ENCODE data around the gene MBD1.
"Not testable (repeated sequence)": the region's sequence is repeated elsewhere in the genome, so short reads cannot be mapped to it uniquely, and the experiment has no call there.

Gene MBD1

GRCh38 chr18:50273203-50274043 lies 7.9 kb downstream of the MBD1 start:
- no peak for DNase-seq (ENCODE audit: low spot score)

DNA sequence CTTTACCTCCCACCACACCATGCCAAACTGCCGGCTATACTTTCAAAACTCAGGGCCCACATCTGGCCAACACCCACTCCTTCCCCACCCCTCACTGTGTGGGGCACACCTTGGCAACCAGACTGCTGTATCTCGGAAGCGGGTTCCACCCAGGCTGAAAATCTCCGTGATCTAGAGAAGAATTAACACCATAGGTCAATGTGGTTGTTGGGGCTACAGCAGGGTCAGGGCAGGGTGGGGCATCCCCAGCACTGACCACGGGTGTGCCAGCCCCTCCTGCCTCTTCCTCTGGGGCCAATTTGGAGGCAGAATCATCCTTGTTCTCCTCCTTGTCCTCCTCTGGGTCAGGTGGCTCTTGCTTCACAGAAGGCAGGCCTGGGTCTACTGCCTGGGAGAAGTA lies 8.8 kb downstream of the MBD1 start:
- DNase-seq (ENCODE audit: low spot score), result no peak

DNA sequence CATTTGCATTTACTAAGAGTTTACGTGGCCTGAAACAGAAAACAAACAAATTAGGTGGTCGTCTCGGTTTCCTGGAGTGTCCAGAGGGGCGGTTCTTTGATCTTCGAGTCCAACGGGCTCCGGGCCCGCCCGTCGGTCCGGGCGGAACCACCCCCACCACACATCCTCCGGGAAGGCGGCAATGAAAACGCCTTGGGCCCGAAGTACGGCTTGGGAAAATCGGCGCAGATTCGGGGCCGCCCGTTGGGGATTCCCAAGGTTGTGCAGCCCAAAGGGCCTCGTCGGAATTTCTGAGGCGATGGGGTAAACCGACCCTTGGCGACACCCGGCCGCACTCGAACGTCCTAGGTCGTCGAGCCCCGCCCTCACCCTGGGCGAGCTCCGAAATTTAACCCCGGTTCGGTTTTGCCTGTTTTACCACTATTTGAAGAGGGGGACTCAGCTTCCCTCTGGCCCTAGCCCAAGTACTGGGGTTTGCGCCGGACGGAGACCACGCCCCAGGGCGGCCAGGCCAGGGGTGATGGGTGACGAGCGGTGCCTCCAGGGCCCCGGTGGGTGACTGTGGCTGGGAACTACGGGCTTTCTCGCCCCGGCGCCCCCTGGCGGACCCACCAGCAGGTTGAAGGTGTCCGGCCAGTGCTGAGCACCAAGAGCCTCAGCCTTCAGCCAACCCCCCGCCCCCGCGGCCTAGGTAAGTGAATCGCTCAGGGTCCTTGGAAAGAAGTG lies 13.1 kb downstream of the MBD1 start:
- DNase-seq (ENCODE audit: low spot score), result no peak

DNA sequence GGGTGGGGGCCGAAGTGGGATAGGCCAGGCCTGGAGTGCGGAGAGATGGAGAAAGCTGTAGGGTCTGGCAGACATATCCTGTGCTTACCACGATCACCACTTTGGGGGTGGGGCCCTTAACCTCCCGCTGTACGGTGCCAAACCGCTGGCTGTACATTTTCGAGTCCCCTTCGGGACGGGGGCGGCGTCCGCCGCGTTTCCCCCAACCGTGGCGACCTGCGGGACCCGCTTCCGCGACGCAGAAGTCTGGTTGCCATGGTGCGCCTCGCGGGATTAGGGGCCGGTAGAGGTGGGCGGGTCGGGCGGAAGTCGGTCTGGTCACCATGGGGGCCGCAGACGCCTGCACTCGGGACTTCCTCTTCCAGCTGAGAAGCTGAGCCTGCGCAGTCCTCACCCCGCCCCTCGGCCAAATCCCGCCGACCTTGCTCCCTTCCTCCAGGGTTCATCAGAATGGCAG lies 15.0 kb downstream of the MBD1 start, which contains the start of gene CFAP53:
TSS of gene CFAP53 (minus strand) at position 248 of the 457 bp plus-strand sequence. CDS start at position 157, 91 bp downstream.
- peak; percentile 85 for DNase-seq (ENCODE audit: low spot score)

- DNase-seq (ENCODE audit: low spot score), result no peak
These were observed 18.3 kb downstream of the MBD1 start for GRCh38 chr18:50262977-50263376.

- DNase-seq (ENCODE audit: low spot score), result no peak
These were observed 30.4 kb downstream of the MBD1 start for GRCh38 chr18:50250935-50251334.

GRCh38 chr18:50249576-50249975 lies 31.7 kb downstream of the MBD1 start:
- no peak for DNase-seq (ENCODE audit: low spot score)

DNA sequence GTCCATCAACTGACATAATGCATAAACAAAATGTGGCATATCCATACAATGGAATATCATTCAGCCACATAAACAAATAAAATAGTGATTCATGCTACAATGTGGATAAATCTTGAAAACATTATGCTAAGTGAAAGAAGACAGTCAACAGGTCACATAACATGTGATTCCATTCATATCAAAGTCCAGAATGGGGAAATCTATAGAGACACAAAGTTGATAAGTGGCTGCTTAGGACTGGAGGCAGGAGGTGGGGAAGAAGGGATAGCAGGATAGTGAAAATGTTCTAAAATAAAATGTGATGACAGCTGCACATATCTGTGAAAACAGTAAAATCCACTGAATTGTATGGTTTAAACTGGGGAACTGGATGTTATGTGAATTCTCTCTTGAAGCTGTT lies 33.8 kb downstream of the MBD1 start:
- DNase-seq (ENCODE audit: low spot score), result no peak

GRCh38 chr18:50241768-50242167 lies 39.6 kb downstream of the MBD1 start:
- DNase-seq (ENCODE audit: low spot score), result not testable (repeated sequence)

DNA sequence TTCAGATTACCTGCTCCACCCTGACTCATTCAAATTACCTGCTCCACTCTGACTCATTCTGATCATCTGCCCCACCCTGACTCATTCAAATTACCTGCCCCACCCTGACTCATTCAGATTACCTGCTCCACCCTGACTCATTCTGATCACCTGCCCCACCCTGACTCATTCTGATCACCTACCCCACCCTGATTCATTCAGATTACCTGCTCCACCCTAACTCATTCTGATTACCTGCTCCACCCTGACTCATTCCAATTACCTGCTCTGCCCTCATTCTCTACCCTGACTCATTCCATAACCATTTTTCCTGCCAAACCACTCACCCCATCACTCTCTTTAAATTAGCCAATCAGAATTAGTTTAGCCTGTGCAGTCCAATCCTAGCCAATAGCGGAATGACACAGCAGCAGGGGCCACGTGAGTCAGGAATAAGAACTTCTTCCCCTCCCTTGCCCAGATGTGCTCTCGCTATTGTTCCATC lies 41.2 kb downstream of the MBD1 start:
- DNase-seq (ENCODE audit: low spot score), result peak; percentile 27

DNA sequence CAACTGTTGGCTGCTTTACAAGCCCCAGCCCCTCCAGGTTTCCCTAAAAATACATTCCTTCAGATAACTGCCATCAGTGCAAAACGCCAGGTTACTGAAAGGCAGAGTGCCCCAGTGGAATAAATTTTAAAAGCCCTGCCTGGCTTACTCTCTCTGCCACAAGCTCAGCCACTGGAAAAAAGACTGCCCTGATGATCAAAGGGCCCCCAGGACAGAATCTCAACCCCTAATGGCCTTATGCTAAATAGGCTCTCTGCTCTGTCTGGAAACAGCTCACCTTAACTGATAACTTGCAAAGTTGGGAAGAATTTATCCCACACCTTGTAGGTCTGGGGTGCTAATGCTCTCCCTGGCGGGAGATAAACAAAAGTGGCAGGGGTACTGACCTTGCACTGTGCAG lies 48.9 kb downstream of the MBD1 start:
- DNase-seq (ENCODE audit: low spot score), result no peak

- DNase-seq (ENCODE audit: low spot score), result no peak
These were observed 49.7 kb downstream of the MBD1 start for GRCh38 chr18:50231621-50232020.

- not testable (repeated sequence) for DNase-seq (ENCODE audit: low spot score)
These were observed 61.1 kb downstream of the MBD1 start for GRCh38 chr18:50220249-50220648.
